ENCODE measurements around the gene FANCG. TPM values are rescaled to one million over a fixed set of nuclear protein-coding genes. Genes with fewer than 3 reads are reported as not detected.

FANCG gene
- total RNA-seq, 1 donor from 2014 or later = 28.8 TPM

DNA sequence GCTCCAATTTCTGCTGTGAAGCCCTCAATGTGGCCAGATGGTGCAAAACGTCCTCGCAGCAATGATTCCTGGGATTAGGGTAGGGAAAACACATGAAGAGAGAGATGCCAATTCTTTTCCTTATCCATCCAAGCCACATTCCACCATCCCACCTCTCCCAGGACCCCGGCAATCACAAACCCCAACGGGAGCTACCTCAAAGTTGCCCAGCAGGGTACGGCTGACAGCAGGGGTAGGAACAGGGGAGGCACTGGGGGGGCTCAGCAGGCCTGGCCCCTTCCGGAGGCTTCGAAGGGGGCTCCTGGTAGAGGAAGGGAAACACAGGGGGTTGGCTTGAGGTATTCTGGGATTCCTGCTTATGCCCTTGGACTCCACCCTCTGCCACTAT, 26.6 kb upstream of the FANCG start:
- Mint-ChIP-seq H3K4me1 (peaks cover 37% of the 10 kb centered on the region), H3K4me3 (no peak overlapping the region)

DNA sequence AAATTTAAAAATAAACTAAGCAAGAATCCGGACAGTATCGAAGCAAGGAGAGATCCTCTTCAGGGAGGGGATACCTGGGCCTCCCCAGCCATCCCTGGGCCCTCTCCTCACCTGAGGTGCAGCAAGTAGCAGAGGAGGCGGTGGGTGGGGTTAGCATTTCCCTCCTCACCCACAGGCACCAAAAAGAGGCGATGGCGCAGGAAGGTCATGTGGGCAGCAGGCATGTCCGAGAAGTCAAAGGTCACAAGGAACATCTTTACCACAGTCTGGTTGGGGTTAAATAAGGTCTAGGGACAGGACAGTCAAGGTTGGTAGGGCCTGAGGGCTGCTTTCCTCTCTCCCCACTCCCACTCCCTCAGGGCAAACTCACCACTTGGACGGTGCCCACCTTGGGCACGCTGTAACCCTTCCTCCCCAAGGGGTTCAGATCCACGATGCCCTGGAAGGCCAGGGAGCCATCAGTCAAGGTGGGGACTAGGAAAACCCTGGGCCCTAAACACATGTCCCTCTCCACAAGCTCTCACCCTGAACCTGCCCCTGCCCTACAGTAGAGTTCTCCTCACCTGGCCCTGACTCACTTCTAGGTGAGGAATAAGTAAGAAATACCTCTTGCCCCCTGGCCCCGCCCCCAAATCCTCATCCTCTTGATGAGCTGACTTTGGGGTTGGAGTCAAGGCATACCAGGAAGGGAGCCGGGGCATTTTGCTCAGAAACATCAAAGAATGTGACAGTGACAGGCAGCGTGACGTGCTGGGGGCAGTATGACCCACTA, 26.0 kb upstream of the FANCG start:
- no peak for ATAC-seq (ENCODE audit: low read depth)
- TF ChIP-seq, protein P1, sequence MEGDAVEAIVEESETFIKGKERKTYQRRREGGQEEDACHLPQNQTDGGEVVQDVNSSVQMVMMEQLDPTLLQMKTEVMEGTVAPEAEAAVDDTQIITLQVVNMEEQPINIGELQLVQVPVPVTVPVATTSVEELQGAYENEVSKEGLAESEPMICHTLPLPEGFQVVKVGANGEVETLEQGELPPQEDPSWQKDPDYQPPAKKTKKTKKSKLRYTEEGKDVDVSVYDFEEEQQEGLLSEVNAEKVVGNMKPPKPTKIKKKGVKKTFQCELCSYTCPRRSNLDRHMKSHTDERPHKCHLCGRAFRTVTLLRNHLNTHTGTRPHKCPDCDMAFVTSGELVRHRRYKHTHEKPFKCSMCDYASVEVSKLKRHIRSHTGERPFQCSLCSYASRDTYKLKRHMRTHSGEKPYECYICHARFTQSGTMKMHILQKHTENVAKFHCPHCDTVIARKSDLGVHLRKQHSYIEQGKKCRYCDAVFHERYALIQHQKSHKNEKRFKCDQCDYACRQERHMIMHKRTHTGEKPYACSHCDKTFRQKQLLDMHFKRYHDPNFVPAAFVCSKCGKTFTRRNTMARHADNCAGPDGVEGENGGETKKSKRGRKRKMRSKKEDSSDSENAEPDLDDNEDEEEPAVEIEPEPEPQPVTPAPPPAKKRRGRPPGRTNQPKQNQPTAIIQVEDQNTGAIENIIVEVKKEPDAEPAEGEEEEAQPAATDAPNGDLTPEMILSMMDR (IDR thresholded peaks at IDR 0.05) = no peak
- intact Hi-C loops (cut with micrococcal nuclease) = no loop called here
- Mint-ChIP-seq H3K27me3 (no peaks in the 10 kb centered on the region), H3K4me1 (peaks cover 31% of the 10 kb centered on the region), H3K36me3 (ENCODE audit: low read depth) (peaks cover 31% of the 10 kb centered on the region), H3K27ac (peak overlapping the region; percentile 7), H3K4me3 (no peak overlapping the region), H3K9me3 (no peaks in the 10 kb centered on the region)
- DNase-seq = no peak
- POLR2A ChIA-PET = interaction anchor here (1.2 to 1.8 kb wide), 3 partner anchors 24 to 34 kb away, joined by 3 to 4 read pairs (median 3); partner anchors contain the start of genes FANCG and VCP
- CTCF ChIA-PET = interaction anchor here (2.1 kb wide), 1 partner anchor 9 kb away, joined by 6 read pairs; the partner anchor contains the start of gene PIGO

More for the DNA sequence above, 26.6 kb upstream of the FANCG start:
- ChIA-PET POLR2A (interaction anchor here (1.1 to 1.8 kb wide), 3 partner anchors 24 to 34 kb away, joined by 3 to 4 read pairs (median 4); partner anchors contain the start of genes FANCG and VCP), CTCF (interaction anchor here (1.2 to 2.1 kb wide), 2 partner anchors 10 to 27 kb away, joined by 3 to 6 read pairs; partner anchors contain the start of genes FANCG and PIGO)
- Mint-ChIP-seq H3K36me3 (ENCODE audit: low read depth) (peaks cover 26% of the 10 kb centered on the region), H3K27ac (peak overlapping the region; percentile 7), H3K9me3 (no peaks in the 10 kb centered on the region), H3K27me3 (no peaks in the 10 kb centered on the region)
- TF ChIP-seq, protein P1 (IDR thresholded peaks at IDR 0.05) = no peak
- no peak for DNase-seq
- ATAC-seq (ENCODE audit: low read depth) = no peak
- intact Hi-C loops (cut with micrococcal nuclease) = no loop called here

DNA sequence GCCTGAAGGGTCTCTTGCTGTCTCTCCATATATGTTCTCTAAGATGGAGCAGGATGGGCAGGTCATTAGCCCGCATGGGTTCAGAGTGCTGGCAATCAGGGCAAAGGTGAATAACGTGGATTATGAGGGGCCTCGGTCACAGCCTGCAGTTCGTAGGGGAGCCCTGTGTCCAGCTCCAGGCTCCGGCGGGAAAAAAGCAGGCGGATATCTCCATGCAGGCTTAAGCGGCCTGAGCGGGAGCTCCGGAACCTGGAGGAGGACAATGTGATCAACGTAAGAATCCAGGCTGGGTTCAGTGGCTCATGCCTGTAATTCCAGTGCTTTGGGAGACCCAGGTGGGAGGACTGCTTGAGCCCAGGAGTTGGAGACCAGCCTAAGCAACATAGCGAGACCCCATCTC, 25.4 kb upstream of the FANCG start:
- intact Hi-C loops (cut with micrococcal nuclease) = no loop called here
- Mint-ChIP-seq H3K9me3 (no peaks in the 10 kb centered on the region), H3K36me3 (ENCODE audit: low read depth) (peaks cover 37% of the 10 kb centered on the region), H3K27me3 (no peaks in the 10 kb centered on the region), H3K4me3 (no peak overlapping the region), H3K4me1 (peaks cover 27% of the 10 kb centered on the region), H3K27ac (no peak overlapping the region)
- POLR2A ChIA-PET = interaction anchor here (1.2 kb wide), 1 partner anchor 25 kb away, joined by 3 read pairs; the partner anchor contains the start of gene FANCG
- TF ChIP-seq, protein P1 (IDR thresholded peaks at IDR 0.05) = no peak
- no peak for DNase-seq
- CTCF ChIA-PET = interaction anchor here (2.1 kb wide), 1 partner anchor 9 kb away, joined by 6 read pairs; the partner anchor contains the start of gene PIGO
- ATAC-seq (ENCODE audit: low read depth) = no peak

DNA sequence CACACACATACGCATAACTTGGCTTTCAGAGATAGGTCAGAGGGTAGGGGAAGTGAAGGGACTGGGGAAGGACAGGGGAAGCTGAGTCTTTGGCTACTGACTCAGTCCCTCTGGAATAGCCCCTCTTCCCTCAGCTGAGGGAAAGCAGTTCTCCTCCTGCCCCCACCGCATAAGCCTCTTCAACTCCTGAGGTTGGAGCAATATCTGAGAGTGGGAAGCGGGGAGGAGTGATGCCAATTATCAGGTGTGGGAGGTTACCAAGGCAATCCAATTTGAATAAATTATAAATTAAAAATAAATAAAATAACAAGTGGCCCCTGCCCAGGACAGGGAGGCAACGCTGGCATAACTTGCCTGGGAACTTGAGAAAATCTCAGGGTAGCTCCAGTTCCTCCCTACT, 24.8 kb upstream of the FANCG start:
- TF ChIP-seq, protein P1 (IDR thresholded peaks at IDR 0.05) = no peak
- intact Hi-C loops (cut with micrococcal nuclease) = no loop called here
- ATAC-seq (ENCODE audit: low read depth) = no peak
- H3K4me3 Mint-ChIP-seq = no peak overlapping the region
- no peak for DNase-seq
- H3K36me3 Mint-ChIP-seq (ENCODE audit: low read depth) = peaks cover 42% of the 10 kb centered on the region
- no peak overlapping the region for H3K27ac Mint-ChIP-seq
- ChIA-PET POLR2A (interaction anchor here (1.2 to 3.0 kb wide), 2 partner anchors 11 to 25 kb away, joined by 3 to 10 read pairs; partner anchors contain the start of gene FANCG), CTCF (interaction anchor here (2.1 kb wide), 1 partner anchor 8 kb away, joined by 6 read pairs; the partner anchor contains the start of gene PIGO)
- no peaks in the 10 kb centered on the region for H3K9me3 Mint-ChIP-seq
- H3K4me1 Mint-ChIP-seq = peaks cover 24% of the 10 kb centered on the region
- H3K27me3 Mint-ChIP-seq = no peaks in the 10 kb centered on the region

Measured in activated B cell treated with CpG ODN at 0.5 μM for 24 hours (primary cell).